GM12892 (cell line): ENCODE results near the gene UVSSA.
"Not testable (repeated sequence)": the region's sequence is repeated elsewhere in the genome, so short reads cannot be mapped to it uniquely, and the experiment has no call there.

Experiments used
- POLR2A ChIP-seq: IDR thresholded peaks from 2 replicates; pipeline ENCODE4 v1.6.1; 2011; ENCODE audit warnings: low read depth, low read length, control low read depth
- POLR2AphosphoS5 ChIP-seq: IDR thresholded peaks from 2 replicates; pipeline ENCODE4 v1.6.1; 2011; ENCODE audit warnings: low read depth, low read length, control low read depth
- TAF1 ChIP-seq: IDR thresholded peaks from 2 replicates; pipeline ENCODE4 v1.6.1; 2011; ENCODE audit warnings: low read depth, mild to moderate bottlenecking, control low read depth, low read length, borderline replicate concordance

GRCh38 chr4:1395389-1395820 is 48.4 kb downstream of the UVSSA start:
- TF ChIP-seq POLR2A, POLR2AphosphoS5, TAF1: not testable (repeated sequence)
